A549 (cell line): ENCODE results near the gene CARD11. TPM values are rescaled to one million over a fixed set of nuclear protein-coding genes. Genes with fewer than 3 reads are reported as not detected.

ENCODE experiments used
- ATAC-seq, 2 experiments: fragments of 200-7000 bp in 1 of 2; fragments of >200 bp in 1 of 2; cut with Nextera tagmentation in 1 of 2; cut with Tn5 transposase in 1 of 2; 3 replicates each; pipeline versions ENCODE4 v1.8.0 to v1.9.1; 2018 to 2020; ENCODE audit warnings: mild to moderate bottlenecking in 1 of 2, moderate library complexity in 1 of 2
- CTCF ChIA-PET: fragments of 300-600 bp; sonication (Branson Sonifier 250); formaldehyde crosslinking; extraction: SDS; loops from one replicate; lab custom pipeline; 2021; ENCODE audit warnings: antibody characterized with exemption, inconsistent platforms; lab: Yijun Ruan, JAX
- POLR2A ChIA-PET: fragments of 350-600 bp; formaldehyde crosslinking; extraction: SDS; loops from one replicate; lab custom pipeline; 2021; ENCODE audit warnings: antibody characterized with exemption, inconsistent platforms; lab: Yijun Ruan, JAX
- DNase-seq, 2 experiments: peaks; one replicate each; pipeline versions ENCODE4 v3.0.0 to v3.0.0-alpha.2; 2011 to 2016; ENCODE audit warnings: low read depth in 1 of 2, low spot score in 1 of 2
- FAIRE-seq: peaks from 2 replicates; lab custom pipeline; 2011; peaks lifted over from hg19 to GRCh38; lab: Jason Lieb, UNC
- H3K27ac ChIP-seq, 2 experiments: fragments of >200 bp; sonication (Bioruptor Twin); formaldehyde crosslinking; 3 replicates each; pipeline ENCODE4 v1.5.1; 2016 to 2017
- H3K4me1 ChIP-seq: fragments of >200 bp; sonication (Bioruptor Twin); formaldehyde crosslinking; 3 replicates; pipeline ENCODE4 v1.6.1; 2016
- H3K4me2 ChIP-seq: fragments of >200 bp; sonication (Bioruptor Twin); formaldehyde crosslinking; 3 replicates; pipeline ENCODE4 v1.6.1; 2016
- H3K4me3 ChIP-seq: fragments of >200 bp; sonication (Bioruptor Twin); formaldehyde crosslinking; 3 replicates; pipeline ENCODE4 v1.5.1; 2016
- H3K9me3 ChIP-seq: fragments of >200 bp; sonication (Bioruptor Twin); formaldehyde crosslinking; 3 replicates; pipeline ENCODE4 v1.6.1; 2016
- BHLHE40 ChIP-seq: IDR thresholded peaks from 2 replicates; pipeline ENCODE4 v1.6.1; 2012; ENCODE audit warnings: low read depth, low read length, inconsistent platforms
- CBX2 ChIP-seq: fragments of 200-600 bp; sonication (generic); IDR thresholded peaks from 2 replicates; pipeline ENCODE4 v1.6.1; 2016; ENCODE audit warnings: low read depth, mild to moderate bottlenecking, borderline replicate concordance
- CEBPB ChIP-seq, 2 experiments: fragments of >200 bp in 1 of 2; sonication (Bioruptor Twin) in 1 of 2; formaldehyde crosslinking in 1 of 2; IDR thresholded peaks; 2 replicates each; pipeline ENCODE4 v1.6.1; 2012 to 2016
- CHD4 ChIP-seq: fragments of 200-600 bp; sonication (generic); IDR thresholded peaks from 2 replicates; pipeline ENCODE4 v1.6.1; 2016; ENCODE audit warnings: antibody characterized with exemption, mild to moderate bottlenecking, borderline replicate concordance
- EP300 ChIP-seq, 2 experiments: fragments of >200 bp; sonication (Bioruptor Twin); formaldehyde crosslinking; IDR thresholded peaks; 2 replicates in 1 of 2; 3 replicates in 1 of 2; pipeline ENCODE4 v1.6.1; 2016 to 2017
- FOSL2 ChIP-seq, 2 experiments: fragments of 450-650 bp in 1 of 2; fragments of >200 bp in 1 of 2; sonication (Bioruptor Twin) in 1 of 2; formaldehyde crosslinking; IDR thresholded peaks; 2 replicates each; pipeline versions ENCODE4 v1.5.0 to v1.6.1; 2016 to 2020; ENCODE audit warnings: mild to moderate bottlenecking in 1 of 2, moderate library complexity in 1 of 2
- FOXS1 ChIP-seq: fragments of 250-450 bp; sonication (Bioruptor Pico); IDR thresholded peaks from 2 replicates; pipeline ENCODE4 v1.5.0; 2020; ENCODE audit warnings: mild to moderate bottlenecking, moderate library complexity
- HEYL ChIP-seq: fragments of 250-450 bp; sonication (Bioruptor Pico); IDR thresholded peaks from 2 replicates; pipeline ENCODE4 v1.8.0; 2021; ENCODE audit warnings: mild to moderate bottlenecking, moderate library complexity
- HOXA7 ChIP-seq: fragments of 250-450 bp; sonication (Bioruptor Pico); IDR thresholded peaks from 2 replicates; pipeline ENCODE4 v1.5.0; 2020; ENCODE audit warnings: mild to moderate bottlenecking, moderate library complexity
- KDM5A ChIP-seq: fragments of 200-600 bp; sonication (generic); IDR thresholded peaks from 2 replicates; pipeline ENCODE4 v1.6.1; 2016; ENCODE audit warnings: antibody characterized with exemption, mild to moderate bottlenecking
- MAFK ChIP-seq: fragments of 450-650 bp; IDR thresholded peaks from 2 replicates; pipeline ENCODE4 v1.6.1; 2014; ENCODE audit not compliant: partially characterized antibody
- MYC ChIP-seq: IDR thresholded peaks from 2 replicates; pipeline ENCODE4 v1.6.1; 2012; ENCODE audit warnings: mild to moderate bottlenecking, inconsistent platforms, low read length, improper control_type of control experiment, borderline replicate concordance
- NPAS2 ChIP-seq: fragments of 250-450 bp; sonication (Bioruptor Pico); IDR thresholded peaks from 2 replicates; pipeline ENCODE4 v1.8.0; 2022; ENCODE audit warnings: mild to moderate bottlenecking, moderate library complexity, borderline replicate concordance
- NR3C1 ChIP-seq: fragments of >200 bp; sonication (Bioruptor Twin); formaldehyde crosslinking; IDR thresholded peaks from 3 replicates; pipeline ENCODE4 v1.6.1; 2017
- POLR2A ChIP-seq: IDR thresholded peaks from 2 replicates; pipeline ENCODE4 v1.6.1; 2012; ENCODE audit warnings: mild to moderate bottlenecking, low read length
- RAD21 ChIP-seq, 2 experiments: fragments of >200 bp in 1 of 2; sonication (Bioruptor Twin) in 1 of 2; formaldehyde crosslinking in 1 of 2; IDR thresholded peaks in 1 of 2; conservative IDR thresholded peaks in 1 of 2; 2 replicates in 1 of 2; 3 replicates in 1 of 2; pipeline ENCODE4 v1.6.1; 2012 to 2018; ENCODE audit warnings: inconsistent platforms in 1 of 2
- RCOR1 ChIP-seq: fragments of 150-350 bp; IDR thresholded peaks from 2 replicates; pipeline ENCODE4 v1.6.1; 2014; ENCODE audit warnings: antibody characterized with exemption, low read length, low read depth
- RNF2 ChIP-seq: fragments of 200-600 bp; sonication (generic); IDR thresholded peaks from 2 replicates; pipeline ENCODE4 v1.6.1; 2016; ENCODE audit warnings: low read depth, mild to moderate bottlenecking, antibody characterized with exemption, moderate library complexity, borderline replicate concordance
- SMC3 ChIP-seq: fragments of >200 bp; sonication (Bioruptor Twin); formaldehyde crosslinking; IDR thresholded peaks from 3 replicates; pipeline ENCODE4 v1.6.1; 2018; ENCODE audit warnings: inconsistent platforms
- TP53 ChIP-seq: fragments of 250-450 bp; sonication (Bioruptor Pico); IDR thresholded peaks from 2 replicates; pipeline ENCODE4 v1.5.0; 2021; ENCODE audit warnings: mild to moderate bottlenecking, moderate library complexity
- ZC3H11A ChIP-seq: fragments of 450-650 bp; IDR thresholded peaks from 2 replicates; pipeline ENCODE4 v1.6.1; 2014; ENCODE audit warnings: antibody characterized with exemption, mild to moderate bottlenecking
- ZFP36 ChIP-seq: fragments of 450-650 bp; IDR thresholded peaks from 2 replicates; pipeline ENCODE4 v1.6.1; 2014; ENCODE audit warnings: borderline replicate concordance; ENCODE audit not compliant: partially characterized antibody
- ZSCAN20 ChIP-seq: fragments of 250-450 bp; sonication (Bioruptor Pico); IDR thresholded peaks from 2 replicates; pipeline ENCODE4 v1.8.0; 2022; ENCODE audit warnings: mild to moderate bottlenecking, moderate library complexity
- WGBS: methylation state at CpG from one replicate; pipeline ENCODE4 v1.1.6; 2017; ENCODE audit errors: missing lambda C conversion rate; 5-methylcytosine and 5-hydroxymethylcytosine counted together
- polyA plus RNA-seq, 4 experiments: library from polyadenylated mRNA; depleted of rRNA in 3 of 4; stranded (reverse); fragments of >200 nt; fragmentation: RNase III in 1 of 4; extraction: RNeasy Plus Mini Kit Qiagen cat#74134 plus additional on column Dnase treatment in 1 of 4; gene quantifications; 2 replicates in 3 of 4; 3 replicates in 1 of 4; pipeline ENCODE4 v1.2.3, GENCODE V29; 2011 to 2017
- TF ChIP-seq, protein P1 (sequence below): IDR thresholded peaks from 2 replicates; pipeline ENCODE4 v1.6.1; 2012
- TF ChIP-seq, protein P2 (sequence below): fragments of >200 bp; sonication (Bioruptor Twin); formaldehyde crosslinking; IDR thresholded peaks from 2 replicates; pipeline ENCODE4 v1.6.1; 2016
- TF ChIP-seq, protein P3 (sequence below): fragments of 200-600 bp; sonication (generic); IDR thresholded peaks from 2 replicates; pipeline ENCODE4 v1.6.1; 2016; ENCODE audit warnings: antibody characterized with exemption, mild to moderate bottlenecking, moderate library complexity
- TF ChIP-seq, protein P4 (sequence below): fragments of 250-450 bp; sonication (Bioruptor Pico); IDR thresholded peaks from 2 replicates; pipeline ENCODE4 v1.5.0; 2021; ENCODE audit warnings: mild to moderate bottlenecking, moderate library complexity, borderline replicate concordance

The CARD11 gene
- polyA plus RNA-seq, 2 of the 4 experiments (the other 2 are of a cell fraction) = 0.48 to 1.1 TPM

DNA sequence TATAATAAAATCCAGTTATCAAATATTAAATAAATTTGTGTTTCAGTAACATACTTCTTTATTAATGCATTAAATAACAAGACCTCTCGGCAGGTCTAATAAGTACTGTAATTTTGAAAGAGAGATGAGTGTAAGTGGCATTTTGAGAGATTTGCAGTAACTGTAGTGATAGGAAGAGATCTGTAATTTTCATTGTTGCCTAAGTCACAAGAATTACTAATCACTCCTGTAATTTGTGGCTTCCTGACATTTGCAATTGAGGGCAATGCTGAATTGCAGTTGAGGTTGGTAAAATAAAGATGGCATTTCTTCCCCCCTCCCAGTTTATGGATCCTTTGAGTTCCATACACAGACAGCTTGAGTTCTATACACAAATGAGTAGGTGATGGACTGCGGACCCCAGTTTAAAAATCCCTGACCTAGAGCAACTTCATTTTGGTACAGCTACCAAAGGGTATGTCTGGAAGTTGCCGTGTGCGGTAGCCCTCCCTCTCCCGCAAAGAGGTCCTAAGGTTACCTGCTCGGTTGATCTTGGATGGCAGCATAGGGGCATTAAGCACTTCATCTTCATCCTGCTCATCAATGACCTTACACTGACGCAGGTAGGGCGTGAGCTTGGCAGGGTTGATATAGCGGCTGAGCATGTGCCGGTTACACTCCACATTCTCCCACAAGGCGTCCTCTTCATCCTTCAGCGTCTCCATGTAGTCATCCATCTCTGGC lies 96.4 kb downstream of the CARD11 start:
- ATAC-seq = no peak

DNA sequence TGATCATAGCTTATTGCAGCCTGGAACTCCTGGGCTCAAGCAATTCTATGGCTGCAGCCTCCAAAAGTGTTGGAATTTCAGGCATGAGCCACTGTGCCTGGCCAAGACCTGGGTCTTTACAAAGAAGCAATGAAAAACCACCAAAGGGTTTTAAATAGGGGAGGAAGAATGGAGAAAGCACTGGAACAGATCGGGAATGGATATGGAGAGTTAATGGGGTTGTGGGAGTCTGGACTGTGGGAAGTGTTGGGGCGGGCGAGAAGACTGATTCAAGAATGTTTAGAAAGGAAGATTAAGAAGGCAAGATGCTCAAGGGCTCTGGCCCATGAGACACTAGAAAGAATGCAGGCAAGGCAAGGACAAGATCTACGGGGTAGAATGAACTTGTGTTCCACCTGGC lies 98.5 kb downstream of the CARD11 start:
- Histone ChIP-seq H3K4me2 (no peak overlapping the region), H3K4me3 (no peak overlapping the region), H3K4me1 (no peaks in the 10 kb centered on the region), H3K9me3 (0 out of 3 replicates have a peak, but pooled peaks cover 2% of the 10 kb centered on the region)
- CTCF ChIA-PET = no interaction called here
- no peak for ATAC-seq
- TF ChIP-seq KDM5A = no peak
- TF ChIP-seq, protein P1, sequence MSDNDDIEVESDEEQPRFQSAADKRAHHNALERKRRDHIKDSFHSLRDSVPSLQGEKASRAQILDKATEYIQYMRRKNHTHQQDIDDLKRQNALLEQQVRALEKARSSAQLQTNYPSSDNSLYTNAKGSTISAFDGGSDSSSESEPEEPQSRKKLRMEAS = no peak
- TF ChIP-seq, protein P2, sequence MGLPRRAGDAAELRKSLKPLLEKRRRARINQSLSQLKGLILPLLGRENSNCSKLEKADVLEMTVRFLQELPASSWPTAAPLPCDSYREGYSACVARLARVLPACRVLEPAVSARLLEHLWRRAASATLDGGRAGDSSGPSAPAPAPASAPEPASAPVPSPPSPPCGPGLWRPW = no peak
- no peak for TF ChIP-seq NR3C1
- no peak for TF ChIP-seq HOXA7
- TF ChIP-seq SMC3 = no peak
- TF ChIP-seq RCOR1 = no peak
- TF ChIP-seq ZC3H11A = no peak
- no peak for TF ChIP-seq BHLHE40
- no peak for TF ChIP-seq POLR2A
- no peak for TF ChIP-seq HEYL (CRISPR knock-in tag)
- no peak for TF ChIP-seq RNF2
- no peak for TF ChIP-seq NPAS2
- TF ChIP-seq TP53 = no peak
- TF ChIP-seq ZFP36 = no peak
- TF ChIP-seq RAD21 (conservative IDR thresholded peaks at IDR 0.05 in 1 of 2, IDR thresholded peaks at IDR 0.05 in 1 of 2) = no peak
- TF ChIP-seq EP300 (IDR thresholded peaks at IDR 0.05) = no peak
- TF ChIP-seq, protein P3, sequence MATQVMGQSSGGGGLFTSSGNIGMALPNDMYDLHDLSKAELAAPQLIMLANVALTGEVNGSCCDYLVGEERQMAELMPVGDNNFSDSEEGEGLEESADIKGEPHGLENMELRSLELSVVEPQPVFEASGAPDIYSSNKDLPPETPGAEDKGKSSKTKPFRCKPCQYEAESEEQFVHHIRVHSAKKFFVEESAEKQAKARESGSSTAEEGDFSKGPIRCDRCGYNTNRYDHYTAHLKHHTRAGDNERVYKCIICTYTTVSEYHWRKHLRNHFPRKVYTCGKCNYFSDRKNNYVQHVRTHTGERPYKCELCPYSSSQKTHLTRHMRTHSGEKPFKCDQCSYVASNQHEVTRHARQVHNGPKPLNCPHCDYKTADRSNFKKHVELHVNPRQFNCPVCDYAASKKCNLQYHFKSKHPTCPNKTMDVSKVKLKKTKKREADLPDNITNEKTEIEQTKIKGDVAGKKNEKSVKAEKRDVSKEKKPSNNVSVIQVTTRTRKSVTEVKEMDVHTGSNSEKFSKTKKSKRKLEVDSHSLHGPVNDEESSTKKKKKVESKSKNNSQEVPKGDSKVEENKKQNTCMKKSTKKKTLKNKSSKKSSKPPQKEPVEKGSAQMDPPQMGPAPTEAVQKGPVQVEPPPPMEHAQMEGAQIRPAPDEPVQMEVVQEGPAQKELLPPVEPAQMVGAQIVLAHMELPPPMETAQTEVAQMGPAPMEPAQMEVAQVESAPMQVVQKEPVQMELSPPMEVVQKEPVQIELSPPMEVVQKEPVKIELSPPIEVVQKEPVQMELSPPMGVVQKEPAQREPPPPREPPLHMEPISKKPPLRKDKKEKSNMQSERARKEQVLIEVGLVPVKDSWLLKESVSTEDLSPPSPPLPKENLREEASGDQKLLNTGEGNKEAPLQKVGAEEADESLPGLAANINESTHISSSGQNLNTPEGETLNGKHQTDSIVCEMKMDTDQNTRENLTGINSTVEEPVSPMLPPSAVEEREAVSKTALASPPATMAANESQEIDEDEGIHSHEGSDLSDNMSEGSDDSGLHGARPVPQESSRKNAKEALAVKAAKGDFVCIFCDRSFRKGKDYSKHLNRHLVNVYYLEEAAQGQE = no peak
- TF ChIP-seq, all 56 proteins: peak for 0
- POLR2A ChIA-PET = no interaction called here
- DNase-seq (no peak), FAIRE-seq (no peak)
- WGBS = 79% methylated on average over 4 of the region's 4 CpGs
- no peak overlapping the region for H3K27ac ChIP-seq

More for the DNA sequence above, 96.4 kb downstream of the CARD11 start:
- 81% methylated on average over 12 of the region's 12 CpGs for WGBS
- Histone ChIP-seq H3K27ac (no peak overlapping the region), H3K4me2 (no peak overlapping the region), H3K4me1 (no peaks in the 10 kb centered on the region), H3K4me3 (no peak overlapping the region), H3K9me3 (0 out of 3 replicates have a peak, but pooled peaks cover 2% of the 10 kb centered on the region)
- FAIRE-seq (no peak), DNase-seq (no peak)
- ChIA-PET CTCF (interaction anchor here (0.7 kb wide), 1 partner anchor 12 kb away, joined by 3 read pairs; no protein-coding TSS in a partner anchor), POLR2A (no interaction called here)
- no peak for TF ChIP-seq FOXS1 (CRISPR knock-in tag)
- no peak for TF ChIP-seq CBX2
- TF ChIP-seq, protein P4, sequence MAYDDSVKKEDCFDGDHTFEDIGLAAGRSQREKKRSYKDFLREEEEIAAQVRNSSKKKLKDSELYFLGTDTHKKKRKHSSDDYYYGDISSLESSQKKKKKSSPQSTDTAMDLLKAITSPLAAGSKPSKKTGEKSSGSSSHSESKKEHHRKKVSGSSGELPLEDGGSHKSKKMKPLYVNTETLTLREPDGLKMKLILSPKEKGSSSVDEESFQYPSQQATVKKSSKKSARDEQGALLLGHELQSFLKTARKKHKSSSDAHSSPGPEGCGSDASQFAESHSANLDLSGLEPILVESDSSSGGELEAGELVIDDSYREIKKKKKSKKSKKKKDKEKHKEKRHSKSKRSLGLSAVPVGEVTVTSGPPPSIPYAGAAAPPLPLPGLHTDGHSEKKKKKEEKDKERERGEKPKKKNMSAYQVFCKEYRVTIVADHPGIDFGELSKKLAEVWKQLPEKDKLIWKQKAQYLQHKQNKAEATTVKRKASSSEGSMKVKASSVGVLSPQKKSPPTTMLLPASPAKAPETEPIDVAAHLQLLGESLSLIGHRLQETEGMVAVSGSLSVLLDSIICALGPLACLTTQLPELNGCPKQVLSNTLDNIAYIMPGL = no peak
- no peak for TF ChIP-seq FOSL2 (IDR thresholded peaks at IDR 0.05)
- no peak for TF ChIP-seq FOSL2 (CRISPR knock-in tag; IDR thresholded peaks at IDR 0.05)
- TF ChIP-seq RCOR1 = no peak
- no peak for TF ChIP-seq ZSCAN20 (CRISPR knock-in tag)
- no peak for TF ChIP-seq CHD4
- no peak for TF ChIP-seq SMC3
- no peak for TF ChIP-seq MYC
- TF ChIP-seq MAFK = no peak
- TF ChIP-seq CEBPB (IDR thresholded peaks at IDR 0.05) = no peak
- TF ChIP-seq, protein P2 = no peak
- TF ChIP-seq NPAS2 = no peak
- TF ChIP-seq, all 56 proteins: peak for 0
